GM19238 (cell line): Measurements from ENCODE around the gene CPZ.

Experiments
- DNase-seq: peaks from one replicate; pipeline ENCODE4 v3.0.0; 2011; ENCODE audit warnings: low spot score; ENCODE audit not compliant: insufficient read length

The CPZ gene

DNA sequence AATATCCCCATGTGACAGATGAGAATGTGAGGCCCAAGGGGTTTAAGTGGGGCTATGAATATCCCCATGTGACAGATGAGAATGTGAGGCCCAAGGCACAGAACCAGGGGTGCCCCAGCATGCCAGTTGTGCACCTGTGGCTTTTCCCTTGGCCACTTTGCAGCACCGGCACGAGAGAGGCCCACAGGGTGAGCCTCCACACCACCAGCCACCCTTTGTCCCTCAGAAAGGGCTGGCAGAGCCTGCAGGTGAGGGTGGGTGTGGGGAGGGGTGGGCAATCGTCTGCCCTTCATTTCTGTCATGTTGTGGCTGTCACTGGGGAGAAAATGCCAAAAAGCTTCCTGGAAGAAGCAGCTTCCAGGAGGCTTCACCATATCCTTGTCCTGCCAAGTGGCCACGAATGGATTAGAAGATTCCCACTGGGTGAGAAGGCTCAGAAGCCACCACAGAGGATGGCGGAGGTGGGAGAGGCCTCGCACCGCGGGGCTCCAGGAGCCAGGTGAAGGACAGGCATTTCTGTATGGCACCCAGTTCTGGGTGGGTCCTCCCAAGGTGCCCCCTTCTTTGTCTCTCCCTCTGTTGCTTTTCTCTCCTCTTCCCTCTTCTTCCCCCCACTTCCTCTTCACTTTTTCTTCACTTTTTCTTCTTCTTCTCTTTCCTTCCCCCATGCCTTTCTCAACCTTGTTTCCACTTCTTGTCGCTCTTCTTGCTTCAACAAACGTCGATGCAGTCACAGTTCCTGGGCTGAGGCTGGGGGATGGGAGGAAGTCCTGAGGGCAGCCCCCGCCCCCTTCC lies 12.8 kb upstream of the CPZ start:
- no peak for DNase-seq

DNA sequence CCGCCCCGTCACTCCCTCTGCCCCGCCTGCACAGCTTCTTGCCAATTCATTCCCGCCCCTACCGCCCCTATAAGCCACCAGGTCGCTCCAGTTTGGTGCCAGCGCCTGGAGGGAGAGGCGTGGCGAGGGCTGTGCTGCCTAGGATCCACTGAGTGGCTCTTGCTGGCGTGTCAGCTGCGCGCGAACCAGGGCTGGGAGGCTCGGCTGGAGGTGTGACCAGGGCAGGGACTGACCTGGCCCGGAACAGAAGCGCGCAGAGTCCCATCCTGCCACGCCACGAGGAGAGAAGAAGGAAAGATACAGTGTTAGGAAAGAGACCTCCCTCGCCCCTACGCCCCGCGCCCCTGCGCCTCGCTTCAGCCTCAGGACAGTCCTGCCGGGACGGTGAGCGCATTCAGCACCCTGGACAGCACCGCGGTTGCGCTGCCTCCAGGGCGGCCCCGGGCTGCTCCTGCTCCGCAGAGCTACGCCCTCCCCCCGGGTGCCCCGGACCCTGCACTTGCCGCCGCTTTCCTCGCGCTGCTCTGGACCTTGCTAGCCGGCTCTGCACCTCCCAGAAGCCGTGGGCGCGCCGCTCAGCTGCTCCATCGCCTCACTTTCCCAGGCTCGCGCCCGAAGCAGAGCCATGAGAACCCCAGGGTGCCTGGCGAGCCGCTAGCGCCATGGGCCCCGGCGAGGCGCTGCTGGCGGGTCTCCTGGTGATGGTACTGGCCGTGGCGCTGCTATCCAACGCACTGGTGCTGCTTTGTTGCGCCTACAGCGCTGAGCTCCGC lies 12.1 kb upstream of the CPZ start, which contains the start of gene GPR78:
TSS of gene GPR78 (plus strand) at position 72 of the 773 bp plus-strand sequence. CDS start at position 663, 591 bp downstream.
- no peak for DNase-seq

DNA sequence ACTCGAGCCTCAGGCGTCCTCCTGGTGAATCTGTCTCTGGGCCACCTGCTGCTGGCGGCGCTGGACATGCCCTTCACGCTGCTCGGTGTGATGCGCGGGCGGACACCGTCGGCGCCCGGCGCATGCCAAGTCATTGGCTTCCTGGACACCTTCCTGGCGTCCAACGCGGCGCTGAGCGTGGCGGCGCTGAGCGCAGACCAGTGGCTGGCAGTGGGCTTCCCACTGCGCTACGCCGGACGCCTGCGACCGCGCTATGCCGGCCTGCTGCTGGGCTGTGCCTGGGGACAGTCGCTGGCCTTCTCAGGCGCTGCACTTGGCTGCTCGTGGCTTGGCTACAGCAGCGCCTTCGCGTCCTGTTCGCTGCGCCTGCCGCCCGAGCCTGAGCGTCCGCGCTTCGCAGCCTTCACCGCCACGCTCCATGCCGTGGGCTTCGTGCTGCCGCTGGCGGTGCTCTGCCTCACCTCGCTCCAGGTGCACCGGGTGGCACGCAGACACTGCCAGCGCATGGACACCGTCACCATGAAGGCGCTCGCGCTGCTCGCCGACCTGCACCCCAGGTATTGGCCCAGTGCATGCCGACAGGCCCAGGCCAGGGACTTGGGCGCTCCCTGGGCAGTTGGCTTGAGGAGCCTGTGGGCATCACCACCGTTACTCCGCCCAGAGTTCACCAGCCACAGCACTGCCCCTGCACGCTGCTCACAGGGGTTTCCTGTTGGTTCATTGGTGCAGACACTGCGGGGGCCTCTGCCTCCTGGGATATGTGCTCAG lies 11.3 kb upstream of the CPZ start:
- no peak for DNase-seq

DNA sequence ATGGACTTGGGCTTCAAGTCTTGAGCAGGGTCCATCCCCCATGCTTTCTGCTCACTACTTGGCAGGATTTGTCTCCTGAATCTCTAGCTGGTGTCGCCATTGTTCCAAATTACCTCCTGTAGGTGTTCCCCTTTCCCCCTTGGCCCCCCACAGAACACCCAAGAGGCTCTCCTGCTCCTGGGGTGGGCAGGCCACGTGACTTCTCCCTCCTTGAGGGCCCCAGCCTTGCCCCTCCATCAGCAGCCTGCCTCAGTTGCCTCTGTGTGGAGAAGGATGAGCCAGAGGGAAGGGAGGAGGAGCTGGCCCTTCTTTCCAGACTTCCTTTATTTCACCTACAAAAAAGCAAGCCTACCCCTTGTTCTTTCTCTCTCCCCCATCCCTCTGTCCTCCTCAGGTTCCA lies 10.5 kb upstream of the CPZ start:
- DNase-seq: no peak

DNA sequence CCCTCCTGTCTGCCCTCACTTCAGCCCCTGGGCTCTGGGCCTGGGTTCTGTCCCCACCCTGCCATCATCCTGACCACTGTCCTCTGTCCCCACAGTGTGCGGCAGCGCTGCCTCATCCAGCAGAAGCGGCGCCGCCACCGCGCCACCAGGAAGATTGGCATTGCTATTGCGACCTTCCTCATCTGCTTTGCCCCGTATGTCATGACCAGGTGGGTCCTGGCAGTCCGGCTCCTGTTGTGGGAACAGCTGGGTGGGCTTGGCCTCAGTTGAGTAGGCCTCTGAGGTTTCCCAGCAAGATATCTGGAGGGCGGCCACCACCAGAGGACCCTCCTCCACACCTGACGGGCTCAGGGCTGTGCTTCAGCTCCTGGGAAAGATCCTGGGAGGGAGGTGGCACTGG lies 10.1 kb upstream of the CPZ start:
- no peak for DNase-seq

DNA sequence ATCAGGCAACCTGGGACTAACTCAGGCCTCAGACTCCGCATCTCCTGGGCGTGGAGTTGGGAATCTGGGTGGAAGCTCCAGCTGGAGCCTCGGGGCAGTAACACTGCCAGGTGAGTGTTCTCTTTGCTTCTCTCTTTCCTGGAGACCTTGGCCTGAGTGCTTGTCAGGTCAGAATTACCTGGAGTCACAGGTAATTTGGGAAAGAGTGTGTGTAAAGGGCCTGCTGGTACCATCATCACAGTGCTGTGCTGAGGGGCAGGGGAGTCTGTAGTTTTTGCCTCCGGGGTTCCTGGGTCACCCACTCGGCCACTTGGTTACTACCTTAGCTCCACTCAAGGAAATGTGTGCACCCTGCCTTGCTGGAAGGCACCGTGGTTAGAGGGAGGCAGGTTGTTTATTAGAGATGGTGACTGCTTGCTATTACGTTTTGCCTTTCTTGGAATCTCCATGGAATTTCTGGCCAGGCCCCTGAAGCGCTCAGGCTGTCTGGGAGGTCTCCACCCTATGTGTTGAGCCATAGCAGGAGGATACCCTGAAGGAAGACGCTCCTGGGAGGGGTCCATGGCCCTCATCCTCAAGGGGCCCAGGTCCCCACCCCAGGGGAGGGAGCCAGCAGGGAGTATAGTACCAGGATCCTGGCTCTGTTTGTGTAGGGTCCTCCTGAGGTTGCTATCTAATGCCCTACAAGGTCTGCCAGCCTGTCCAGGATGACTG lies 9.5 kb upstream of the CPZ start:
- DNase-seq: no peak

DNA sequence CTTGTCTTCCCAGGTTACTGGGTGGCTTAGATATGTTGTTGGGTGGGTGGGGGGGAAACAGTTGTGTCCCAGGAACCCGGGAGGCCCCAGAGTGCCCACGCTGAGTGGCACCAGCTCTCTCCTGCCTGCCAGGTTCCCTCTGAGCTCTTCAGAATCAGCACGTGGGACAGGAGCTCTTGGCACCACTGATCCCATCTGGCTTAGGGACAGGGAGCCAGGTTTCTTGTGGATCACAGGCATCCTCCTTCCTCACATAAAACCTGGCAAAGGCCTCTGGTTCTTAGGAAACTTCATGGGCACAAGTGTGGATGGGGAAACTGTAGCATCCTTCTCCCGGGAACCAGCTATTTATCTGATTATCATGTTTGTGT lies 8.9 kb upstream of the CPZ start:
- DNase-seq: no peak

DNA sequence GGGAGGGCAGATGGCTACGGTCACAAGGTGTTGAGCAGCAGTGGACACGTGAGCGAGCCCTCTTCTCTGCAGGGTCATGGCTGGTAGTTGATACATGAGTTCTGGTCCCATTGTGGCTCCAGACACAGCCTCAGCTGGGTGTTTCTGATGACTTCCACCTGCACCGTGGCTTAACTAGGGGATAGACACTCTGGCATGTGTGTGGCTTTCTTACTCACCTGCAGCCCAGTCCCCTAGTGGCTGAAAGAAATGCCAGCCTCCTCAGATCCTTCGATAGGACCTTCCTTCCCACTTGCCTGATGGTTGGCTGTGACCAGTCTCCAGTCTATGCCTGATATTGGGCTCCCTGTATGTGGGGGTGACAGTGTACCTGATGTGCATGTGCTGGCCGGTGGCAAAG lies 7.4 kb upstream of the CPZ start:
- no peak for DNase-seq

DNA sequence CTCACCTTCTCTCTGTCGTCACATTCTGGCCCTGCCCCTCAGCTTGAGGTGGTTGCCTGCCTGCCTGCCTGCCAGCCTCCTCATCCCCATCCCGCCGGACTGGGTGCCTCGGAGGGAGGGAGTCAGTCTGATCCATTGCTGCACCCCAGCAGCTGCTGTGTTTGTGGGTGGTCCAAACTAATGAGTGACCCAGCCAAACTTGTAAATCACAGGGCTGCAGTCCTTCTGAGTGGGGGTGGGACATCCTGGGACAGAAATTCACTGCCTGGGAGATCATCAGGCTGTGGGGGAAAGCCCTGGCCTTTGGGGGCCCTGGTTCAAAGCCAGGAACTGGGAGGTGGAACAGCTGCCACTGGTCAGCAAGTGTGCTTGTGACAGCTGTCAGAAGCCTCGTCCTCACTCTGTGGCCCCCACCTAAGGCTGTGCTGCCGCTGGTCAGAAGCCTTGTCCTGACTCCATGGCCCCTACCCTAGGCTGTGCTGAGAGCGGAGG lies 6.8 kb upstream of the CPZ start:
- no peak for DNase-seq

DNA sequence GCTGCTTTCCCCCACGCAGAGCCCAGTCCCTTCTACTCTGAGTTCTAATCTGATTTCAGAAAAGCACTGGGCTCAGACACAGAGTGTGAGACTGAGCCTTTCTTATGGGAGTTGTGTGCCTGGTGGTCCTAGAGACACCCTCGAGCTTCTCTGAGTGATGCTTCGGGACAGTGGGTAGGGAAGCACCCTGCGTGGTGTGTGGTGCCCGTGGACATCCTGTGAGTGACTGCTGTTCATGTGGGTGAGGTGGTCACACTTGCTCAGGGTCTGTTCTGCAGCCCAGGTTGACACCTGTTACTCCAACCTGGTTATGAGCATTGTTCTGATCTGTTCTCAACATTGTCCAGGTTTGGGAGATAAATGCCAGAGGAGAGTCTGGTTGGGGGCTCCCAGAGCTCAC lies 6.3 kb upstream of the CPZ start:
- no peak for DNase-seq

DNA sequence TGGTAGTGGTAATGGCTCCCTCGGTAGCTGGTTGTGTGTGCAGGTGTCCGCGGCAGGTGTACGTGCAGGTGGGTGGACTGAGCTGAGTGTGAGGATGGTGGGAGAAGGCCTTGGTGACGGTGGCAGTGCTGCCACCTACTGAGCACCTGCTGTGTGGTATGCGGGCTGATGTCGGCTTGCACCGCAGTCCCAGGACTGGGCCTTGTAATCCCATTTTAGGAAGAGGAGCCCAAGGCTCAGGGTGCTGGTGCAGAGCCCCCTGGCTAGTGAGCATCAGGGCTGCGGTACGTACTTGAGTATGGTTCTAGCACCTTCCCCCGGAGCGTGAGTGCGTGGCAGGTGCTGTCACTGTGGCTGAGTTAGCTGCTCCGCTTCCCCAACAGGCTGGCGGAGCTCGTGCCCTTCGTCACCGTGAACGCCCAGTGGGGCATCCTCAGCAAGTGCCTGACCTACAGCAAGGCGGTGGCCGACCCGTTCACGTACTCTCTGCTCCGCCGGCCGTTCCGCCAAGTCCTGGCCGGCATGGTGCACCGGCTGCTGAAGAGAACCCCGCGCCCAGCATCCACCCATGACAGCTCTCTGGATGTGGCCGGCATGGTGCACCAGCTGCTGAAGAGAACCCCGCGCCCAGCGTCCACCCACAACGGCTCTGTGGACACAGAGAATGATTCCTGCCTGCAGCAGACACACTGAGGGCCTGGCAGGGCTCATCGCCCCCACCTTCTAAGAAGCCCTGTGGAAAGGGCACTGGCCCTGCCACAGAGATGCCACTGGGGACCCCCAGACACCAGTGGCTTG lies 5.7 kb upstream of the CPZ start:
- DNase-seq: no peak

DNA sequence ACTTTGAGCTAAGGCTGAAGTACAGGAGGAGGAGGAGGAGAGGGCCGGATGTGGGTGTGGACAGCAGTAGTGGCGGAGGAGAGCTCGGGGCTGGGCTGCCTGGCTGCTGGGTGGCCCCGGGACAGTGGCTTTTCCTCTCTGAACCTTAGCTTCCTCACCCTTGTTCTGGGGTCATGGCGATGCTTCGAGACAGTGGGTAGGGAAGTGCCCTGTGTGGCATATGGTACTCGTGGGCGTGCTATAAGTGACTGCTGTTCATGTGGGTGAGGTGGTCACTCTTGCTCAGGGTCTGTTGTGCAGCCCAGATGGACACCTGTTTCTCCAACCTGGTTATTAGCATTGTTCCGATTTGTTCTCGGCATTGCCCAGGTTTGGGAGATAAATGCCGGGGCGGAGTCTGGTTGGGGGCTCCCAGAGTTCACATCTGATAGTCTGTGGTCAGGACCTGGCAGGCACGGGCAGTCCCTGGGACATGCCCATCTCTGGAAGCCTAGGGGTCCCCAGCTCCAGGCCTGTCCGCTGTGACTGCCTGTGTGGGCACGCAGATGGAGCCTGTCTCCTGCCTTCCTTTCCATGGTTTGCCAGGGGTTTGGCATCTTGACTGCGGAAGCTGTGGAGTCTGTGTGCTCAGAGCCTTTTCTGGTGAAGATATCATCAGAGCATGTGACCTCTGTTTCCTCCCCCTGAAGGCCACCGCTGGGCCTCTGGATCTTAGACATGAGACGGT lies 4.9 kb upstream of the CPZ start:
- no peak for DNase-seq

DNA sequence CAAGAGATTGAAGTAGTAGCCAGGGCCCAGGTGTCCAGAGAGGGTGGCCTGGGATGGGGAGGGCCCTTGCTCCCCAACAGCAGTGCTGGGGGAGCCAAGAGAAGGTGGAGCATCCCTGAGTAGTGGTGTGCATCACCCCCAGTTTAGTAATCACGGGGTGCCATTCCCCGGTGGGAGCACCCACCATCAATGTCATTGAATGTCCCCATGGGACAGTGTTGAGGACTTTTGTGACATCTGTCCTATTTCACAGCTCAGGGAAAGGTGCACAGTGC lies 4.4 kb upstream of the CPZ start:
- DNase-seq: no peak

DNA sequence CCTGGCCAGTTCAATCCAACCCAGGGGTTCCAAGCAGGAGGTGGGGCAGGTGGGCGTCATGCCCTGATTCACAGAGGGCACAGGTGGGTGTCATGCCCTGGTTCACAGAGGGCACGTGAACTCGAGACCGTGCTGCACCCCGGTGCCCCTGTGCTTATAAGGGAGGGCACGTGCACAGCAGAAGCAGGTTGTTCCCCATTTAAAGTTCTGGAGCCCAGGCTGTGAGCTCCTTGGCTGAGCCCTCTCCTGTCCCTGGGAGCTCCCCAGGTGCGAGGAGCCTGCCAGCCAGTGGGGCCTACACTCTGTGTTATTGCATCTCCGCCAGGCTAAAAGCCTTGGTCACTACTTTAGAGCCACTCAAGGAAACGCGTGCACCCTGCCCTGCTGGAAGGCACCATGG lies 3.2 kb upstream of the CPZ start:
- DNase-seq: no peak

DNA sequence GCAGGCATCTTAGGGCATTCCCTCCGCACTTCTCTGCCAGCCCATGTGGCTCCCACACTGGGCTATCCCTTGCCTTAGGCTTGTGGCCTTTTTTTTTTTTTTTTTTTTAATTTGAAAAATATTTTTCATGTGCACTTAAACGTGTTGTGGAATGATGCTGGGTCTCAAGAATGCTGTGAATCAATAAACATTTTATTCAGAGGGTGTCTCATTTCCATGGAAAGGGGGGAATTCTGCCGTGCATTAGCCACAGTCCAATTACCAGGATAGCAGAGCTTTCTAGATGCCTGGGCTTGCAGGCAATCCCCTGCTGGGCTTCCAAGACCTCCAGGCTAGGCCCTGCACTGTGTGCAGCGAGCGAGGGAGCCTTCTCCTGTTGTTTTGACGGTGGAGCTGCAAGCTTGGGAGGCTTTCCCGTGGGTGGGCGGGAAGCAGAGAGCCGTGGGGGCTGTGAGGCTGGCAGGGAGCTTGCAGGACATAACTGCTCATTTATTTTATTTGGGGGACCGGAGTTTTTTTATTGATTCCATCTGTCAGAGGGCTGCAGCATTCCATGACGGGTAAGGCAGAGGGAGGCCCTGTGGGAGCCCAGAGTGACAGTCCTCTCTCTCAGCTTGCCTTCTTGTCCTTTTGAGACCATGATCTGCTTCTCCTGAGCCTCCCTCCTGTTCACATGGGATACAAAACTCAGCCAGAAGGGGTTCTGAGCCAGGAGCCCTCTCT lies 2.6 kb upstream of the CPZ start:
- no peak for DNase-seq

DNA sequence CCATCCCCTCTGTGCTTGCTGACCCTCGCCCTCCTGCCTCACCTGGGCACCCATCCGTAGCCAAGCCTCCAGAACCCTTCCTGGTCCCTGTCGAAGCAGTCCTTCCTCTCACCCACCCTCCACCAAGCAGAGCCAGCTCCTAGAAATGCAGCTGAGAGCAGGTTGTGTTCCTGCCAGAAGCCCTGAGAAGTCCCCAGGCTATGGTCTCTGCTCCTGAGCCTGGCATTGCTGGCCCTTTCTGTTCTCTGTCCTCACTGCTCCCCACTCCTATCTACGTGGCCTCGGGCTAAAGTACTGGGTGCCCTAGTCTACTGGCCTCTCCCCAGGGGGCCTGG lies 2.1 kb upstream of the CPZ start:
- DNase-seq: no peak

DNA sequence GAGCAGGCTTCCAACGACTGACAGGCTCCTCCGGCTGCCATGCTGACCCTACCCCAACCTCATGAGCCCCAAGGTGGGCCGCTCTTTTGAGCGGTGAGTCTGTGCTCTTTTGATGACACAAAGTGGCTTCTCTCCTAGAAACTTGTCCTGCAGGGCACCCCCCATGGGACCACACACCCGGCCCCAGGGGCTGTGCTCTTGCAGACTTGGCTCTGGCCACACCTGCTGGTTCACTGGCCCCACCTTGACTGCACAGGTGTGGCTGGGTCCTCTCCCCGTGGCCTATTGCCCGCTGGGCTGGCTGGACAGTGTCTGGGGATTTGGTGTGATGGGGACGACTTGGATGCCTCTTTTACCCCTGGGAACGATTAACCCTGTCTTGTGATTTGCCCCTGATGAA lies 1.5 kb upstream of the CPZ start:
- no peak for DNase-seq

DNA sequence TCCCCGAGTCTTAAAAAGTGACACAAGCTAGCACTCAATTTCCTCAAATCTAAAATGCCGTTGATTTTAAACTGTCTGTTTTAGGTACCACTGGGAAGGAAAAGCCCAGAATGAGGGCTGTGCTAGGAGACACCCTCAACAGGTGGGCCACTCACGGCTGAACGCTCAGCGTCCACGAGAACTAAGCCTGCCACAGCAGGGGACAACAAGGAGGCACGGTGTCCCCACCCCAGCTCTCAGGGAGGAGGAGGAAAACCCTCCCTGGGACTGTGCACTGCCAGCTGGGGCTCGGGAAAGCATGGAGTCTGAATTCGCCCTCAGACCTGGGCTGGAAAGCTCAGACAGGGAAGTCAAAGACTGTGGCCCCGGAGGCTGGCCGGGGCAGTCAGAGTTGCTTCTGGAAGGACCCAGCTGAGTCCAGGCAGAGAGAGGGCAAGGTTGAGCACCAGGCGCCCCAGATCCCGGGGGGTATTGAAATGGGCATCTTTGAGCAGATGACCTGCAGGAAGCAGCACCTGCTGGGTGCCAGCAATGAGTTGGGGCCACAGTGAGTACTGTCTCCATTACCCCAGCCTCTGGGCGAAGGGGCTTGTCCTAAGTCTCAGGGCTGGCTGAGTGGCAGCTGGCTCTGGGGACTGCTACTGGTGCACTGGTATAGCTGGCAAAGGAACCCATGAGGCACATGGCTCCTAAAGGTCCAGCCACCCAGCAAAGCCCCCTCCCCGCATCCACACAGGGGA lies 769 bp upstream of the CPZ start:
- no peak for DNase-seq
